Measurements from ENCODE around the gene ATRIP.

Gene ATRIP

DNA sequence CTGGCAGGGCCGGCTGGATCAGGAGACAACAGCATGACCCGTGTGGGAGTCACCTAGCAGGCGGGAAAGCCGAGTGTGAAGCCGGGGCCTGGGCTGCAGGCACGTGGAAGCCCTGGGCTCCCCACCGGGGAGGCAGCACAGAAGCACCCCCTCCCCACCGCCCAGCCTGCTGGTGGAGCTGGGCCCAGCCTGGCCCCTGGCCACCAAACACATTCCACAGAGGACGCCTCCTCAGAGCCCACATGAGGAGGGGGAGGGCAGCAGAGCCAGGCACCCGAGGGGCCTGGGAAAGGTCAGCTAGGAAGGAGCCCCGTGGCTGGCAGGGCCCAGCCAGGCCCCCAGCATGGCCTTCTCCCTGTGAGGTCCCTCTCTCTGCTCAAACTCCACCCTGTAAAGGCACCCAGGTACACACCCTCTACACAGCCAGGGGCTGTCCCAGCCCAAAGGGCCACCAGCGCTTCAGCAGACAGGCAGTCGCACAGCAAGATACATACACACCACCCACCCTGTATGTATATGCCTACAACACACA, 21.2 kb upstream of the ATRIP start:
- DNase-seq, result no peak

DNA sequence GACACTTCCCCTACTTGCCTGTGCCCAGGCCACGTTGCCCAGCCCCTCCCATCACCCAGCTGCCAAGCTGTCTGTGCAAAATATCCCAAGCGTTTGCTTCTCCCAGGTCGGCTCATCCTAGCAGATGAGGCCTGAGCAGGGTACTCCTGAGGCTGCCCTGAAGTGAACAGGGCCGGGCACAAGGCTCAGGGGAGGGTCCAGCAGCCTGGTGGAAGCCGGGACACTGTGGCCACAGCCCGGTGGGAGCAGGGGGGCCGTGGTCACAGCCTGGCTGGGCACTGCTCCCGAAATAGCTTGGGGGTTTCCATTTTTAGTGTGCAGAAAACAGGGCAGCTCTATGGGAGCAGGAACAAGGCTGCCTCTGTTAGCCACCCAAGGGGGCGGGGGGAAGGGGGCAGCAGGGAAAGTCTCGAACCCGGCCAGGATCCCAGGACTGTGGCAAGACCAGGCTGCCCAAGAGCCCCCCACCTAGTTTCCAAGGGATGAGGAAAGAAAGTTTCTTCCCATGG, 20.1 kb upstream of the ATRIP start:
- DNase-seq, result no peak

DNA sequence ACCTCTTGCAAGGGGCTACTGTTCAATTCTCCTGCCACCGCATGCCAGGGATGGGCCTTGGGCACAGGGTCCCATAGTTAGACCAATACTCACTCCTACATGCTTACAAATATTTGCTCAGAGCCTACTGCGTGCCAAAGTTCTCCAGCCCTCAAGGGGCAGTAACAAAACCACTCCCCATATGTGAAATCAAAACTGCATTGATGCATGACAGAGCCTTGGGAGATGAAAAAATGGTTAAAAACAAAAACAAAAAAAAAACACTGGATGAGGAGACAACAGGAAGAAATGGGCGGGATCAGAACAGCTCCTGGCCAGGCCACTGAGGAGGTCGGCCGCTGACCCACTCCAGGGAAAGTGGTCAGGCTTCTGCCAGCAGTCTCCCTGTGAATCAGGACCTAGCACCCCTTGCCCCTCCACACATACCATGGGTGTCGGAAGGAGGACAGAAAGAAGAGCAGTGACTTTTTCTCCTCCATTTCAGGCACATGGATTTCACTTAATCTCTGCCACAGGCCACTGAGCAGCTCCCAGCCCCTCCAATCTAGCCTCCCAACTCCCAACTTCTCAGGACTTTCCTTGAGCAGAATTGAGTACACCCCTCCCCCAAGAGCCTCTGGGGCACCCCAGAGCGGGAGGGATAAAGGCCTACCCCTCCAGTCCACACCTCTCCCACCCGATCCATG, 19.4 kb upstream of the ATRIP start:
- DNase-seq, result no peak

DNA sequence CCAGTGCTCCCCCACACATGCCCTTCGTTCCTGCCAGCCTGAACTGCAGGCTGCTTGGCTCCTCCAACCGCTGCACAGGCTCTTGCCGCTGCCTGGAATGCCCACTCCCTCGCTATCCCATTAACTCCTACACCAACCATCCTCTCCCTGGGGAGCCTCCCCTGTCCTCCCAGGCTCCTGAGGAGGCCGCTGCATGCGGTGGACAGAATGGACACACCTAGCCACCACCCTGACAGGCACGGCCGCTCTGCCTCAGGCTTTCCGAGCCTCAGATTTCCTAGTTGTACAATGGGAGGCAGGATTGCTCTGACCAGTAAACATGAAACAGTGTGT, 18.9 kb upstream of the ATRIP start:
- DNase-seq, result no peak

DNA sequence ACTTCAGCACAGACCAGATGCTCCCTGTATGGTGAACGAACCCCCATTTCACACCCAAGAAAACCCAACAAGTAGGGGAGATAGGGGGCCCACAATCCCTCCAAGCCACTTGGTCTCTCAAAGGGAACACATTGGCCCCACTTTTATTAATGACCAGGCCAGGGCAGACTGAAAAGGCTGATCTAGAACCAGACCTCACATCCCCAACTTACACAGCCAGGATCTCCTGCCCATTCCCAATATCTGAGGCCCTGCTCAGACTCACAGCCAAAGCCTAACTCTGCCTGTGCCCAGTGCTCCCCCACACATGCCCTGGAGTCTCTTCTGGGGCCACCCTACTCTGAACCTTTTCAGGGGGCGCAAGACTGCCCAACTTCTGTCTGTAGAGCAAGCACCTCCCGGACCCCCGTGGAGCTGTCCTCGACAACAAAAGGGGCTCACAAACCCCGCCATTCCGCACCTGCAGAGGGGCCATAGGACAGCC, 18.4 kb upstream of the ATRIP start:
- no peak for DNase-seq

DNA sequence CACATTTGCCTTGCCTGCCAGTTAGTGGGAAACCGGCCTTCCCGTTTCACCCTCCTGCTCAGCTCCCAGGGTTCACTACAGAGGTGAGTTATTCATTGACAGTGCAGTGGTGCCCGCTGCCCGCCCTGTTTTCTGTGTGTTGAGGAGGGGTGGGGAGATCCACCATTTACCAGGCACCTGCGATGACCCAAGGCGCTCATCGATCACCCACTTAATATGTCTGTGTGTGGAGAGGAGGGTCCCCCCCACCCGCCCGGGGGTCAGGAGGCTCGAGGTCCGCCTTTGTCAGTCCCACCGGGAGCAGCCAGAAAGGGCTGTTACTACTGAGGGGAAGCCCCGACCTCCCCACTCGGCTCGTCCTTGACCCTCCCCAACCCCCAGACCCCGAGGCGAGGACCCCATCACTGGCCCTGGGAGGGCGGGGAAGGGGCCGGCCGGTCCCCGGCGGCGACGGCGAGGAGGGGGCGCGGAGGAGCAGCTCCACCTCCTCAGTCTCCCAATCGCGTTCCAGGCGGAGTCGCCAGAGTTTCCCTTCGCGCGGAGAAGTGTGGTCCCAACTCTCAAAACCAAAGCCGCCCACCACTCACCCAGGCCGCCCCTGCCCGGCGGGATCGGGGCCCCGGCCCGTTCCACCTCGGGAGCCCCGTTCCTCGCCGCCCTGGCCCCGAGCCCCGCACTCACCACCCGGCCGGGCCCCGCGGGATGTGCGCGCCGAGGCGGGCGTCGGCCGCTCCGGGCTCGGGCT, 17.8 kb upstream of the ATRIP start:
- DNase-seq, result peak; percentile 36

DNA sequence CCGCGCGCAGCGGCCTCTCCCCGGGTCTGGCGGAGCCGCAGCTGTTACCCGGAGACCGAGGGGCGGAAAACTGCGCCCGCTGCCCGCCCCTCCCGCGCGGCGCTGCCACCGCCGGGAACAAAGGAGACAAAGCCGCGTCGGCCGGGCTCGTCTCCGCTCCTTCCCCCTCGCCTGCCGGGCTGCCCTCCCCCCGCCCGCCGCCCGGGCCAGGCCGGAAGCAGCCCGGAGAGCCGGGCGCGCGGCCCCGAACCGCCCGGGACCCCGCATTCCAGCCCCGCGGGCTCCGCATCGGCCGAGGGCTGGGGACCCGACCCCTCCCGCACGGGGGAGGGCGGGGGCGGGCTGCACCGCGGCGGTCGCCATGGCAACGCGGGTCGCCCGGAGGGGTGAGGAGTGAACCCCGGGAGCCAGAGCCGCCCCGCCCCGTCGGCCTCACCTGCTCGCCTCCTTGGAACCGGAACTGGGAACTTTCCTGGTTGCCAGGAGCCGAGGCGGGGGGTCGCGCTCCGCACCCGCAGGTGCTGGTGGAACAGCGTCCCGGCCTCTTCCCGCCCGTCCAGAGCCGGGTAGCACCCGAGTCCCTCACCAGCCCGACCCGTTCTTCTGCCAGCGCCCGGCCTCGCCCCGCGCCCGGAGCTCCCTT, 17.1 kb upstream of the ATRIP start:
- peak; percentile 42 for DNase-seq

DNA sequence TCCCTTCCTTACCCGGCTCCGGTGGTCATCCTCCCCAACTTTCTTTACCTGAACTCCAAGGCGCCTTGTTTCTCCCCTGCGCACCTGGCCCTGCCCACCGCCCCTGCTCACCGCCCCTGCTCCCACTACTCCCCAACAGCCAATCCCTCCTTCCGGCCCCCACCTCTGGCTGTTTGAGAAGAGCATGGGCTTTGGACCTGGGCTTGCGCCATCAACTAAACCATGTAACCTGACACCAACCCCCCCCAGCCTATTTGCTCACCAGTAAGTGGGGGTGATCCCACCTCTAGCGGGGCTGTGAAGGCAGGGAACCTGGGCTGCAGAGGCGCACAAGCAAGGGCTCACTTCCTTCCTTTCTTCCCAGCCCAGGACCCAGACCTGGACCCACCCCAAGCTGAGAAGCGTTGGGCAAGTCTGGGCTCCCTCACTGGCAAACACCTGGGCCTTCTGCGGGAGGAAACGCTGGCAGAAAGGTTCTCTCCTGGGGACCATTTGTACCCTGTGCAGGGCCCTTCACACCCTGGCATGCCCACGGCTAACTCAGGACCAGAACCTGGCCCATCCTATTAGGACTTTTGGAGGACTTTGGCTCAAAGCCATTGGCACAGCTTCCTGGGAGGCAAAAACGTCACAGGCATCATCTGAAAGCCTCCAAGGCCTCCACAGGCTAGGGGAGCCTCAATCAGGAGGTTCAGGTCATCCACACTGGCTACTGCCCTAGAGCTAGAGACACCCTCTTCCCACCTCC, 16.4 kb upstream of the ATRIP start, which contains the start of gene PLXNB1:
Gene PLXNB1 (minus strand): TSS at position 127 of the 748 bp plus-strand sequence. CDS start 5,475 bp downstream, outside the sequence.
- peak; percentile 65 for DNase-seq

DNA sequence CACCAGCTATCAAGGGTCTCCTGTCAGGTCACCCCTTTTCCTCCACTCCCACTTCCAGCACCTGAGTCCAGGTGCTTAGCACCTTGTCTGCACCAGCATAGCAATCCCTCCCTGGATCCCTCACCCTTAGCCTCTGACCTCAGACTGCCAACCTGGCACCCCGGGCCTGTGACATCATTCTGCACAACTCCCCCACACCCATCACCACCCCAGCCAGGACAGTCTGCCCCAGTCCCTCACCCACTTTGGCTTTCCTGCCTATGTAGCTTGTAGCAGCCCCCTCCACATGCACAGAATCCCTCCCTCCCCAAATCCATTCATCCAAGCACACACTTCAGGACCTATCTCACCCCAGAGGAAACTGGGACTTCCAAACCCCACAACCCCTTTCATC, 15.8 kb upstream of the ATRIP start:
- DNase-seq, result no peak

DNA sequence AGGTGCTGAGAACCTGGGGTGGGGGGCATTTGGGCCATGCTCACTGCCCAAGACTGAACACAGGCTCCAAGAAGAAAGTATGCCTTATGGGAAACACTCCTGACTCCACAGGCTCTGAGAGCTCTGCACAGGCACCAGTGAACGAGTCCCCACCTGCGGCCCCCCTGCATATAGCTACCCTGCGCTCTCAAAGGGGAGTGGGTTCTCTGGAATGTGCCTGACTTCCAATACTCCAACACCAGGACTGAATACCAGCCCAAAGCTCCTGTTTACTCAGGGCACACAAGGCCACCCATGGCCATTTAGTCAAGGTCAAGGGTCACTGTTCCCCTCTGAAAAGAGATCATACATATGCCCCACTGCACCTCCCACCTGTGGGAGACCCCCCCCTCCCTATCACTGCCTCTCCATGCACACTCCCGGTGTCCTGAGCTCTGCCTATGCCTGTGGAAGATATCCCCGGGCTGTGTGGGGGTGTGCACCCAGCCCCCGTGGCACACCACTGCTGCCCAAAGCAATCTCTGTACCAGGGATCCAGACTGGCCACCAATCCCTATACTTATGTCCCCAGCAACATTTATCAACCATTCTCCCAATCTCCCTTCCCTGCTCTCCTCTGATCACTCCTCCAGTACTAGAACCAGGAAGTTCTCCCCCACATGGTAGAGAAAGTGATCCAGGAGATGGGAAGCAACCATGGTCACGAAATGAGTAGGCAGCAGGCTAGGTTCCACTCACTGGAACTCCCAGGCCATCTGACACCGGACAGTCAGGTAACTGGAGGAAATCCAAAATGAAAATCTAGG, 15.1 kb upstream of the ATRIP start:
- DNase-seq, result no peak

DNA sequence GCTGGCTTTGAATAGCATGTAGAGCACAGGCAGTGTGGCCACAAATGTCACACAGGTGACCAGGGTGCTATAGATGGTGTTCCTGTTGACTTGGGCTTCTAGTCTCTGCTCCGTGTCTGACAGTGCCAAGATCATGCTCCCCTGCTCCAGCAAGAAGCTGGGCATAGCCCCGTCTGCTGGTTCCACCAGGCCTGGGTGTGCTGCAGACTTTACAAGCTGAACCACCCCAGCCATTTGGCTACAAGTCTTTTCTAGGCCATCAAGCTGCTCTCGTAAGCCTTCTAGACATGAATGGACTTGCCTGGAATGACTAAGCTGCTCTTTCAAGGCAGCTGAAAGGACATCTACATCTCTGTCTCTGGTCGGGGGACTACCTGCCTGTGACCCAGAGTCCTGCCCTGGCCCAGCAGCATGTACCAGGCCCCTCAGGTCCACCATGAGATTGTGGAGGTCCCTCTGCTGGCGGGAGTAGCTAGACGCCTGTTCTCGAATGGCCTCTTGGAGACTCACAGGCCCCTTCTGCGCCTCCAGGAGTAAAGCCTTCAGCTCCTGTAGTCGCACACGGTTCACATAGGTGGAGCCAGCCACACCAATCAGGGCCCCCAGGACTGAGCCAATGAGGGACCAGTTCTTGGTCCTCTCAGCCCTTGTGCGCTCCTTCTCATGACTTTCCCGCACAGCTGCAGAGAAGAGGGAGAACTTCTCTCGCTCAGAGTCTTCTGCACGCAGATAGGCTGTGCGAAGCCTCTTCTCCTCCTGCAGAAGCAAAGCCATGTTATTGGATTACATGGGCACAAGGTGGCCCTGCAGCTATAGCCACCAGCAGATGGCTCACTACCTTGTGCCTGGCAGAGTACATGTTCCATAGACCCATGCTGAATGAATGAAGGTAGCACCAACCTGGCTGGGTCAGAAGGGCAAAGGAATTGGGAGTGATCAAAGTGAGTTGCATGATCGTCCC, 13.8 kb upstream of the ATRIP start:
- DNase-seq, result no peak

DNA sequence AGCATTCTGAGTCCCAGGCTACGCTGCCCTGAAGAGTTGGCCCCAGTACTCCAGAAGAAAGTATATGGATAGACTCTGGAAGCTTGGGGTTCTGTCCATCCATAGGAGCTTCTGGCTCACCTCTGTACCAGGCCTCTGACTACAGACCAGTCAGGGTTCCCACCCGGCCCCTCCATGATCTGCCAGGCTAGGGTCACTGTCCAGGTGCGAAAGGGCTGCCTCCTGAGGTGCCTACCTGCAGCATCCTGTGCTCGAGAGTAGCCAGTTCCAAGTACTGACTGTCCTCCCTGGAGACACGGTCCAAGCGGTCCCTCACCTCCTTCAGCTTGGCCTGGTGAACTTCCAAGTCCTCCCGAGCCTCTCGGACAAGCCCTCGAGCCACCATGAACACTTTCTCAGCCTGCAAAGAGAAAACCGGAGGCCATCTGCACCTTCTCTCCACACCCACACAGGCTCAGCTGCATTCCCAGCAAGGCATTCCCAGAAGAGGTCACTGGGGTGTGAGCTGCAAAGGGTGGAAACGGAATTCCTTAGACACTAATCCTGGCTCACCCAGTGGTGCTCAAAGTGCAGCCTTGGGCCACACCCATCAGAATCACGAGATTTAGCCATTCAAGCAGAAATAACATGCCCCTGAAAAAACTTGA, 12.9 kb upstream of the ATRIP start:
- DNase-seq, result no peak

DNA sequence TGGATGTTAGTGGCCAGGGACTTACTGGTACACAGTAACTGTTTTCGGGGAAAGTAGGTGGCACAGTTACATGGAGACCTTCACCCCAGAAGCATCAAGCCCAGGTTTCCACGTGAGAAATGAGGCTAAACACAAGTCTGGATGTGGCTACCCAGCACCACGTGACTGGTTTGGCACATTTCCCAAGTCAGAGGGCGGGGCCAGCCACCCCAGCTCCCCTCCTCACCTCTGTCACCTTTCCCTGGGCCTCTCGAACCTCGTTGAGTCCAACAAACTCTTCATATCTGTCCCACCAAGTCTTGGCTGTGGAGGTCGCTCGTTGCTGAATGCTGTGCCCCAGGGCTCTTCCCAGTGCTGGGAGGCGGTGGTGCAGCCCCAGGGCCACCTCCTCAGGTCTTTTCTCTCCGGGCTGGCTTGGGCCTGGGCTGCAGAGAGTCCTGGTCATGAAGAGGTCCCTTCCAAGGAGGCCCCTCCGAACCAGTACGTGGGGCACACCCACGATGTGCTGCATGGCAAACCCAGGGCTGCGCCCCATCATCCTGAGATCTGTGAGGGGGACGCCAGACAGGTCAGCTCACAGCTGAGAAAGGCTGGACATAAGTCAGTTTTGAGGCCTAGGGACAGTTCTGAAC, 11.8 kb upstream of the ATRIP start:
- DNase-seq, result no peak

DNA sequence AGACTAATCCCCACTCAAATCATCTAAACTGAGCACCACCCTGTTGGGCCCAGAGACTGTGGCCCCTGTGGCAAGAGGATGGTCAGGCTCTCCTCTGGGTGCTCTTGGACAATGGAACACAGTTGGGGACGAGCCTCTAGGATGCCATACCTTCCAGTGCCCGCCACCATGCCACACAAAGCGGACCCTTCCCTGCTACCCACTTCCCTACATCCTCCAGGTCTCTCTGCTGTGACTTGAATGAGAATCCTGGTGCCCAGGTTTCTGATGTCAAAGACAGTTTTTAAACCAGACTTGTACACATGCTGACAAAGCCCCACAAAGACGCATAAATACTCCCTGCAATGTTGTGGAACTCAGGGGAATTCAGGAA, 11.3 kb upstream of the ATRIP start:
- no peak for DNase-seq

DNA sequence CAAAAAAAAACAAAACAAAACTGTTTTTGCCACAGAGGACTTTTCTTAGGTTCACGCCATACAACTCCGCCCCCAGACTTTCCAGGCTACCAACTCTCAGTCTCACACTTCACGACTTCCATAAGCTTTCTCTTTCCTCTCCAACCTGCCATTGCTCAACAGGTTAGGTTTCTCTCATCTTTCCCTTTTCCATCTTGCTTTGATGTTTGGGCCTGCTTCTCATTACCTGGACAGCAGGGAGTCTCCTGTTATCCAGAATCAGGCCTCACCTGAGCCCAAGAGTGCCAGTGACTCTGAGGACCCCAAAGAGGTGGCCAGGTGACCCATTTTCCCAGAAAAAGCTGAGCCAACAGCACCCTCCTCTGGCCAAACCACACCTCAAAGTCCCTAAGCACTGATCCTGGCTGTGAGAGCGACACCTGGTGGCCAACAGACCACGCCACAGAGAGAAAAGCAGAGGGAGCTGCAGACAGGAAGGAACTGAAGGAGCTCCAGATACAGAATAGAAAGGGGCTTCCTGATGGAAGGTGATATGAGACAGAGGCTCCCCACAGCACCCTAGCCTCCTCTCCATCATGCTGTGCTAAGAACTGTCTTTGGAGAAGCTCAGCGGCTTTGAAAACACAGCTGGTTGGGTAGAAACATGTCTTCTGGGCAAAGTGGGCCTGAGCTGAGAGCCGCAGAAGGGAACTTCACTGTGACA, 10.6 kb upstream of the ATRIP start:
- peak; percentile 73 for DNase-seq

DNA sequence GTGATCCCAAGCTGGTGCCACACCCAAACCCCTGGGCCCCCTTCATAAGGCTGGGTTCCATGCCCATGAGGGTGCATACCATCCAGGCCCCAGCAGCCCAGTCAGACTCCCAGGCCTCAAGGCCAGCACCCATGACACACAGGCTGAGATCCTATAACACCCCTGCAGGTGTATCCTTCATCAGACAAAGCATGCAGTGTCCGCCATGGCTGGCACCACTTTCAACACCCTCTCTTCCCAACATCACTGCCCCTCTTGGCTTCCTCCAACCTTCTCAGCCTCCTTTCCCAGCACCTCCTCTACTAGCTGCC, 10.1 kb upstream of the ATRIP start:
- DNase-seq, result no peak

DNA sequence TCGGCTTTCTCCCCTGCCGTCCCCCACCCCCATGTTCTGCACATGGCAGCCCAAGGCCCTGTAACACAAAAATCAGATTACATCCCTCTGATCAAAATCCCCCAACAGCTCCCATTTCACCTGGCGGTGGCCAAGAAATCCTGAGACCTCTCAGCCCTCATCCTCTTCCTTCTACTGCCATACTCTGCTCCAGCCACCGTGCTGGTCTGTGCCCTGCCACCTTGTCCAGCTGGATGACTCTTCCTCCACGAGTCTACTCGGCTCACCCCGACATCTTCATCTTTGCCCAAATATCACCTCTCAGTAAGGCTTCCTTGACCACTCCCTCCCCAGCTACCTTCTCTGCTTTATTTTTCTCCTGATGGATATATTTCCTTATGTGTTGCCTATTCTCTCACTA, 9.7 kb upstream of the ATRIP start:
- DNase-seq, result no peak

DNA sequence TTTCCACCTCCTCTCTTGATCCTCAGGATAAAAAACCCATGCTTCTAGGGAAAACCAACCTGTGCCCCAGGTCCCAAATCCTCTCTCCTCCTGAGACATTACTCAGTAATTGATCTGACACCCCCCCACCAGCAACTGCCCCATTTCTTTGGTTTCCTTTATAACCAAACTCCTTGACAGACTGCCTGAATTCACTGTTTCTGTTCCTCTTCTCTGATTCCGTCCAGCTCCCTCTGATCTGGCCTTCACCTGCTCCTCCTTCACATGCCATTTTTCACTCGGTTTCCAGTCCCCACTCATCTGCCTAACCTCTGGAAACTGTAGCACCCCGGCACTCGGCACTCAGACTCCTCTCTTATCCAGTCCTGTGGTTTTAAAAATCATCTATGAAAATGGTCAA, 8.7 kb upstream of the ATRIP start:
- DNase-seq, result no peak

All from fibroblast of skin of right quadriceps (primary cell).